ENCODE results near the gene WDR72.

The WDR72 gene

GRCh38 chr15:53527996-53528395, 231.5 kb downstream of the WDR72 start:
- no peak for DNase-seq

DNA sequence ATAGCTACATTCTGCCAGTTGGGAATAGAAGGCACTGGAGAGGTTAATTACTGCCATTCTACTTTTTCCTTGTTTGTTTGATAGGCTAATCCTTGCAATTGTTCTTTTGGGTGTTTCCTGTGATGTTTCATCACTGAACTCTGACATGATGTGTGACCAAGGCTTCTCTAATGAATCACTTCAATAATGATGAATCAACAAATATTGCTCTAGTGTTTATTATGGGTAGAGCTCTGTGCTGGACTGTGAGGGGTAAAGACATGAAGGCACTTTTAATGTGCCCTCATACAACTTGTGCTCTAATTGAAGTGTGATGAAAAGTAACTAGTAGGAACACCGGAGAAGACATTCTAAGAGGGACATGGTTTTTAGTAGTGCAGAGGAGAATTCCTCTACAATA, 233.6 kb downstream of the WDR72 start:
- no peak for DNase-seq

- DNase-seq: no peak
Measured at GRCh38 chr15:53522991-53523390, 236.5 kb downstream of the WDR72 start.

DNA sequence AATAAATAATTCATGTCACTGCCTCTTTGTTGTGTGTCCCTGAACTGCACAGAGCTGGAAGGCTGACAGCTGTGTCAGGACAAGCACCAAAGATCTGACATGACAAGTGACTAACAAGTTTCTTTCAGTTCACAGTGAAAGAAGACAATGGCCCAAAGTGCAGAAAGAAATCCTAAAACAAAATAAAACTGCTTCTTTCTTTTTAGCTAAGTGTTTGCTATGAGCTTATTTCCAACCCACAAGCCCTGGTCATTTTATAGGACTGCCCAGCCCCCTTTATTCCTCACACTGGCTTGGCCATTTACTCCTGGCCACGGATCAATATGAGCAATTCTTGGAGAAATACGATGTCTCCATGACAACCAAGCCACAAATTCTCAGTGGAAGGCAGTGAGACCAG, 238.5 kb downstream of the WDR72 start:
- DNase-seq: no peak

DNA sequence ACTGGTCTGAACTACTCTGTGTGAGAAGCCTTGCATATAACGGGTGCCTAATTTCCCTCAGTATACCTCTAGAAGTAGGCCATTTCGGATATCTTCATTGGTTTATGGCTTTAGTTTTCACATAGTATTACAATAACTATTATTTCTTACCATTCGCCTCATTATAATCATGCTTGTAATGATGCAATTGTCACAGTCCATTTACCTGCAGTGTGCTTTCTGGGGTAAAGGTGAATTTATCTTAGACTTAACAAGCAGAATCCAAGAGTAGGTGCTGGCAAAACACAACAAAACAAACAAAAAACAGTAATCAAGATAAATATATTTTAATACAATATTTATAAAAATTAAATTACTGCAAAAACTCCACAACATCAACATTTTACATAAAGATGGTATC, 246.0 kb downstream of the WDR72 start:
- no peak for DNase-seq

GRCh38 chr15:53512029-53512428, 247.4 kb downstream of the WDR72 start:
- DNase-seq: no peak

DNA sequence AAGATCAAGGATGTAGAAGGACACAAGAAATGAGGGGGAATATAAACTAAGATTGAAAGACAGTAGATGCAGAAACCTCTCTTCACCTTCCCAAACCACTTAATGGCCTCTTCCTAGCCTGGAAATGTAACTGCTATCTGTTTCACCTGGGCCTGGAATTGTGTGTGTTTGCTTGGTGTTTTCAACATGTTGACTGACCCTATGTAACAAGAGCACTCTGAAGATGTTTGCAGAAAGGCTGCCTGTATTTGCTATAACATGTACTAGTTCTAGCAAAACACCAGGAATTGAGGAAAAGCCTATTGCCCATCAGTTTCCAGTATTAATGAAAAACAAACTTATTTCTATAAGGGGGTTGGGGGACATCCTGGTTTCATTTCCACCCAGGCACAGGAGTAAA, 248.3 kb downstream of the WDR72 start:
- no peak for DNase-seq

DNA sequence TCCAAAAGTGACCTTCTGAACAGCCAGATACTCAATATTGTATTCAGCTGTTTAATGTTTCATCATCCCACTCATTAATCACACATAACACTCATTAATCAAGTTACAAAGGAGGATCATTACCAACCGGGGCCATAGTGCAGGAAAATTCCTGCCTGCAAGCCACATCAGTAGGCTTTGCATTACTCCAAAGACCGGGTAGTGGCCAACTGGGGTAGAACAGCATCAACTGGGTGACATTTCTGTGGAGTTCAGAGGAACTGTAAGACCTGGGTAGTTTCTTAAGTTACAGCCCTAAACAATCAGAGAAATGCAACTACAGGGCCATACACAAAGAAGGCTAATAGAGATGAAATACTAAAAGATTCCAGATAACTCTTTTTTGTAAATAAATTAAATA, 253.1 kb downstream of the WDR72 start:
- no peak for DNase-seq

DNA sequence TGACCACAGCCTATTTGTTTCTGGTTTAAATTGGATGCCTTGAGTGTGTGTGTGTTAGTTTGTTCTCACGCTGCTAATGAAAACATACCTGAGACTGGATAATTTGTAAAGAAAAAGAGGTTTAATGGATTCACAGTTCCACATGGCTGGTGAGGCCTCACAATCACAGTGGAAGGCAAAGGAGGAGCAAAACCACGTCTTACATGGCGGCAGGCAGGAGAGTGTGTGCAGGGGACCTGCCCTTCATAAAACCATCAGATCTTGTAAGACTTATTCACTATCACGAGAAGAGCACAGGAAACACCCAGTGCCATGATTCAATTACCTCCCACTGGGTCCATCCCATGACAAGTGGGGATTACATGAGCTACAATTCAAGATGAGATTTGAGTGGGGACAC, 260.5 kb downstream of the WDR72 start:
- DNase-seq: no peak

DNA sequence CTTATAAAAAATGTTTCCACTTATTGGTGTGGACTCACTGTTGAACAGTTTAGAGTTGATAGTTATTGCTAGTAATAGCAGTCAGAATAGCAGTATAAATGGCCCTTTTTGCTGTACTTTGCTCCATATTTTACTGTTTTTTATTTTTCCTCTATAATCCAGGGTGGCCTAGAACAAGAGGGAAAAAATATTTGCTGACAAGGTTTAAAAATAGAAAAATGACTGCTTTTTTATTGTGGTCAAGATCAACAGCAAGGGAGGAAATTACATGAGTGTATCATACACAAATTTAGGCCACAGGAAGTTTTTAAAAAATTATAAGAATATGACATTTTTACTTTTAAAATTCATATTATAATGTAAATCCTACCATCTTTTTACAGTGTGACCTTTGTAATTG, 269.1 kb downstream of the WDR72 start:
- no peak for DNase-seq

GRCh38 chr15:53482055-53482454, 277.4 kb downstream of the WDR72 start:
- DNase-seq: no peak

DNA sequence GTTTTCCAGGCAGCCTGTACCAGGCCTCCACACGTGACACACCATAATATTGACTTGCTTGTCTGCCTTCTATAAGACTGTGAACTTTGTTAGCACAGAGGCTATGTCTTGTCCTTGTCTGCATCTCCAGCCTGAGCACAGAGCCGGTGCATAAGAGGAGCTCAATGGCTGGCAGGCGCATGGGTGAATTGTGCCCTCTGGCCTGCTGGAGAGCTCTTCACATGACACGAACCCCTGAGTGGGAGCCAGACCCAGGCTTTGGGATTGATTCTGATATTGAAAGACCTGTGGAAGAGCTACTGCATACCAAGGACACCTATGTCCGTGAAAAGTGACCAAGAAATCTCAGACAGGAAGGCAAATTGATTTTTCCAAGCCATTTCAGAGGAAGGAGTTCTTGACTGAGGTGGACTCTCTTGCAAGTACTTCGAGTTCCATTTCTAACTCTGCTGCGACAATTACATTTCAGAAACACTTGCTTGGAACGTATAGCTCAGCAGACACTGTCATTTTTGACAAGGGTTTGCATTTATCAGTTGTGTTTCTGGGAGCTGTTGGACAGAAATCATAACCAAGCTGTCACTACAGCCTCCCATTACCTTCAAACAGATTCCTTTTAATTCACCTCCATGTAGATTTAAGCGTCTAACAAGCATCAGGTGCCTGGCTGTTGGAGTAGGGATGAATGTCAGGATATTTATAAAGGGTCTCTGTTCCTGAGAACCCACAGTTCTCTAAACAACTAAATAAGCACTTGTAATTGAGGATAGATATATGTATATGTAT, 281.3 kb downstream of the WDR72 start:
- no peak for DNase-seq

- DNase-seq: no peak
Measured at GRCh38 chr15:53473886-53474285, 285.6 kb downstream of the WDR72 start.

DNA sequence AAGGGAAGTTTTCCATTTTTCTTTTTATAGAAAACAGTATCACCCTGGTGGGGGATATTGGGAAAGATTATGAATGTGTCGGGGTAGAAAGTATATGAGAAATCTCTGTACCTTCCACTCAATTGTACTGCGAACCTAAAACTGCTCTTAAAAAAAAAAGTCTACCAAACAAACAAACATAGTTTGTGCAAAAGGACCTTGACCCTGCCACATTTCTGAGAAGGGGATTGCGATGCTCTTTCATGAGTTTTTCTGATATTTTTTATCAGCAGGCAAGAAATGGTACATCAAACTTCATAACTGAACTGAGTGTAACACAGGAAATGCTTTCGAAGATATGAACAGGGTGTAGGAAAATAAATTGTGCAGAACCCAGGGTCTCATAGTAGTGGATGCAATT, 286.0 kb downstream of the WDR72 start:
- no peak for DNase-seq

DNA sequence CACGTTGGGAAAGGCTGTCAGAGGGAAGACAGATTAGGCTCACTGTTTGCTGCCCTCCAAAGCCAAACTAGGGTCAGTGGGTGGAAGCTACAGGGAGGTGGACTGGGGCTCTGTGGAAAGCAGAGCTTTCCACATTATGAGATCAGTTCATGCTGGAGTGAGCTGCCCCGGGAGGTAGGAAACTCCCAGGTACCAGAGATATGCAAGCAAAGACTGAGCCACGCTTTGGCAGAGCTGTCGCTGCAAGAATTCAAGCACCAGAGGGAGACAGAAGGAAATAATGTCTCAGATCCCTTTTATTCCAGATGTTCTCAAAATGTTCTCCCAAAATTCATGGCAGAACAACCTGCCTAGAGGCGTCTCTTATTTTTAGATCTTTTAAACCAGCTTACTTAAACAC, 286.6 kb downstream of the WDR72 start:
- no peak for DNase-seq

DNA sequence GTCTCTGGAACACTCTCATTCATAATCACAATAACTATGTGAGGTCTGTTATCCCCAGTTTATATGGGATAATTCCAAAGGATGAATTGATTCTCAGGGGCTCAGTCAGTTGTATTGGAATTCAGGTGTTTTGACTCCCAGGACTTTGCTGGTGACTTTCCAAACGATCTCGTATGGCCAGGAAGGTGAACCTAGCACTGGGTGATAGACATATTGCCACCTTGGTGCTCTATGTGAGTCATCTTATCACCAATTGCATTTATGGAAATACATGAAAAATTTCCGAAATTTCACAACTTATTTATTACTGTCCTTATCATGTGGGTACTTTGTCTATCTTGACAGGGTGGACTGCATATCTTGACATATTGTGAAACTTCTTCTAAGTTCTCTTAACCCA, 287.3 kb downstream of the WDR72 start:
- DNase-seq: no peak

DNA sequence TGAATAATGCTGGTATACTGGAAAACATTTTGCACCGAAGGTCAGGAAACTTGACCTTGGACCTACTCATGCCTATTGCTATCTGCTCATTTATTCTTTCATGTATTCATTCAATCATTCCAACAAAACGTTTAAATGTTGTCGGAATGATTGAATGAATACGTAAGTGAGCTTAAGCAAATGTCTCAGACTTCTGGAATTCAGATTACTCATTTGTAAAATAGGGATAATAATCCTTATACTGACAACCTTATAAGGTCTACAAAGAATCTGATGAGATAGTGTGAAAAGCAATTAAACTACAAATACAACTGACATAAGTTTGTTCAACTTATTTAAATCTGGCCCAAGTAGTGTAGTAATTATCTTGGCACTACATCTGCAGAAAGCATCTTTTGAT, 288.7 kb downstream of the WDR72 start:
- no peak for DNase-seq

DNA sequence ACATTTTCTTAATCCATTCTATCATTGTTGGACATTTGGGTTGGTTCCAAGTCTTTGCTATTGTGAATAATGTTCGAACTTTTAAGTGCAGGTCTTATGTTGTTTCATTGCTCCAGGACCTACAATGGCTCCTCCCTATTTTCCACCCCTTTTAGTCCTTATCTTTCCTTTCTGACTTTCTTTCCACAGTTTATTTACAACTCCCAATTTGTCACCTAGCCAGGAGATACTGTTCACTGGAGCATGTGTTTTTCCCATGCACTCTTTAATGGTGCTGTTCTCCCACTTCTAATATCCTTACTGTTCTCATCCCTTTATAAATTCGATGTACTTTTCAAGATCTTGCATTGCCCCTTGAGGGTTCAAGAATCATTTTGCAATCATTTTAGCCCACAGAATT, 290.0 kb downstream of the WDR72 start:
- DNase-seq: no peak
